Hepatocyte (in vitro differentiated cells): ENCODE results near the gene FMO4. TPM values are rescaled to one million over a fixed set of nuclear protein-coding genes. Genes with fewer than 3 reads are reported as not detected.

Experiments
- DNase-seq: peaks from one replicate; pipeline ENCODE4 v3.0.0-alpha.2; 2016; ENCODE audit warnings: low spot score
- H2AFZ ChIP-seq: fragments of 200-600 bp; sonication (generic); 2 replicates; pipeline ENCODE4 v1.6.0; 2016; ENCODE audit warnings: antibody characterized with exemption, mild to moderate bottlenecking
- H3K27ac ChIP-seq: fragments of 200-600 bp; sonication (generic); 2 replicates; pipeline ENCODE4 v1.5.1; 2016; ENCODE audit warnings: mild to moderate bottlenecking
- H3K27me3 ChIP-seq: fragments of 200-600 bp; sonication (generic); 2 replicates; pipeline ENCODE4 v1.6.1; 2016
- H3K36me3 ChIP-seq: fragments of 200-600 bp; sonication (generic); replicated peaks from 2 replicates; pipeline ENCODE4 v1.5.1; 2016; ENCODE audit warnings: low read depth; ENCODE audit not compliant: insufficient read depth
- H3K4me1 ChIP-seq: fragments of 200-600 bp; sonication (generic); 2 replicates; pipeline ENCODE4 v1.5.1; 2016; ENCODE audit warnings: mild to moderate bottlenecking, moderate library complexity; ENCODE audit not compliant: insufficient read depth
- H3K4me2 ChIP-seq: fragments of 200-600 bp; sonication (generic); 2 replicates; pipeline ENCODE4 v1.6.0; 2016
- H3K4me3 ChIP-seq: fragments of 200-600 bp; sonication (generic); 2 replicates; pipeline ENCODE4 v1.5.1; 2016; ENCODE audit warnings: mild to moderate bottlenecking
- H3K79me2 ChIP-seq: fragments of 200-600 bp; sonication (generic); 2 replicates; pipeline ENCODE4 v1.6.0; 2017; ENCODE audit warnings: mild to moderate bottlenecking
- H3K9me2 ChIP-seq: fragments of 200-600 bp; sonication (generic); replicated peaks from 2 replicates; pipeline ENCODE4 v1.6.0; 2017; ENCODE audit warnings: mild to moderate bottlenecking; ENCODE audit not compliant: insufficient read depth
- H3K9me3 ChIP-seq: fragments of 200-600 bp; sonication (generic); 2 replicates; pipeline ENCODE4 v1.5.1; 2016; ENCODE audit warnings: low read depth, mild to moderate bottlenecking
- H4K20me1 ChIP-seq: fragments of 200-600 bp; sonication (generic); 2 replicates; pipeline ENCODE4 v1.6.0; 2016; ENCODE audit warnings: mild to moderate bottlenecking; ENCODE audit not compliant: insufficient read depth, poor library complexity, severe bottlenecking
- CTCF ChIP-seq: fragments of 200-600 bp; sonication (generic); IDR thresholded peaks from 2 replicates; pipeline ENCODE4 v1.5.1; 2016; ENCODE audit warnings: antibody characterized with exemption, mild to moderate bottlenecking; ENCODE audit not compliant: poor library complexity
- EZH2 ChIP-seq: fragments of 200-600 bp; sonication (generic); IDR thresholded peaks from 2 replicates; pipeline ENCODE4 v1.6.1; 2016; ENCODE audit warnings: antibody characterized with exemption, mild to moderate bottlenecking, borderline replicate concordance
- EZH2phosphoT487 ChIP-seq: fragments of 200-600 bp; sonication (generic); IDR thresholded peaks from one replicate; pipeline ENCODE4 v1.6.1; 2018; ENCODE audit warnings: antibody characterized with exemption, mild to moderate bottlenecking, low read depth, moderate library complexity; ENCODE audit not compliant: unreplicated experiment, severe bottlenecking
- WGBS: methylation state at CpG from one replicate; pipeline ENCODE4 v1.1.6; 2016; ENCODE audit warnings: low lambda C conversion rate; ENCODE audit errors: missing lambda C conversion rate; 5-methylcytosine and 5-hydroxymethylcytosine counted together
- polyA plus RNA-seq: library from polyadenylated mRNA; unstranded; fragments of >200 nt; fragmentation: Nextera tagmentation; extraction: Ambion mirVana; gene quantifications from 2 replicates; pipeline ENCODE4 v1.2.1, GENCODE V29; 2016
- total RNA-seq: library from RNA; depleted of rRNA; stranded (reverse); fragments of >200 nt; gene quantifications from 2 replicates; pipeline ENCODE4 v1.2.3, GENCODE V29; 2014

Gene FMO4
- total and polyA plus RNA-seq, 2 experiments from 2014 or later, result 12.6 to 31.4 TPM

- no peaks in the 10 kb centered on the region for H3K9me3 ChIP-seq
- H3K4me3 ChIP-seq, result no peak overlapping the region
- no peak overlapping the region for H2AFZ ChIP-seq
- no peaks in the 10 kb centered on the region for H4K20me1 ChIP-seq
- no peaks in the 10 kb centered on the region for H3K9me2 ChIP-seq
- 95% methylated on average over 3 of the region's 3 CpGs for WGBS
- no peaks in the 10 kb centered on the region for H3K4me1 ChIP-seq
- H3K79me2 ChIP-seq, result no peaks in the 10 kb centered on the region
- DNase-seq, result no peak
- H3K4me2 ChIP-seq, result no peak overlapping the region
- TF ChIP-seq EZH2phosphoT487 (no peak), CTCF (no peak), EZH2 (no peak)
- H3K27me3 ChIP-seq, result no peaks in the 10 kb centered on the region
- H3K36me3 ChIP-seq, result no peaks in the 10 kb centered on the region
- no peak overlapping the region for H3K27ac ChIP-seq
Observed at GRCh38 chr1:171279678-171280077, 34.3 kb upstream of the FMO4 start.

- DNase-seq, result no peak
- no peak overlapping the region for H3K4me2 ChIP-seq
- H3K9me2 ChIP-seq, result no peaks in the 10 kb centered on the region
- H3K79me2 ChIP-seq, result no peaks in the 10 kb centered on the region
- TF ChIP-seq CTCF (no peak), EZH2phosphoT487 (no peak), EZH2 (no peak)
- H3K27ac ChIP-seq, result no peak overlapping the region
- no peaks in the 10 kb centered on the region for H3K4me1 ChIP-seq
- H3K36me3 ChIP-seq, result no peaks in the 10 kb centered on the region
- no peak overlapping the region for H3K4me3 ChIP-seq
- no peaks in the 10 kb centered on the region for H4K20me1 ChIP-seq
- 75% methylated on average over 7 of the region's 7 CpGs for WGBS
- H3K27me3 ChIP-seq, result no peaks in the 10 kb centered on the region
- no peaks in the 10 kb centered on the region for H3K9me3 ChIP-seq
- no peak overlapping the region for H2AFZ ChIP-seq
Observed at GRCh38 chr1:171280599-171280998, 33.4 kb upstream of the FMO4 start.

GRCh38 chr1:171286032-171286705 lies 27.8 kb upstream of the FMO4 start:
- Histone ChIP-seq H3K9me3 (no peaks in the 10 kb centered on the region), H2AFZ (no peak overlapping the region), H3K9me2 (no peaks in the 10 kb centered on the region), H3K27me3 (no peaks in the 10 kb centered on the region), H3K27ac (peak overlapping the region; percentile 74), H3K79me2 (no peaks in the 10 kb centered on the region), H4K20me1 (no peaks in the 10 kb centered on the region), H3K4me3 (no peak overlapping the region), H3K4me1 (no peaks in the 10 kb centered on the region), H3K4me2 (no peak overlapping the region), H3K36me3 (no peaks in the 10 kb centered on the region)
- 63% methylated on average over 4 of the region's 4 CpGs for WGBS
- DNase-seq, result peak; percentile 35
- TF ChIP-seq EZH2, result no peak
- TF ChIP-seq CTCF, result no peak
- no peak for TF ChIP-seq EZH2phosphoT487
